Measurements from ENCODE around the gene ADGRG1. TPM values are rescaled to one million over a fixed set of nuclear protein-coding genes. Genes with fewer than 3 reads are reported as not detected.

The ADGRG1 gene
- total RNA-seq (ENCODE audit: low replicate concordance), result 41.1 and 61.0 TPM in 2 replicates
- long read RNA-seq, partial matches to known transcripts, result 4 of 5 reads
- long read RNA-seq, other reads (novel, unspliced or antisense), result 1 of 5 reads

DNA sequence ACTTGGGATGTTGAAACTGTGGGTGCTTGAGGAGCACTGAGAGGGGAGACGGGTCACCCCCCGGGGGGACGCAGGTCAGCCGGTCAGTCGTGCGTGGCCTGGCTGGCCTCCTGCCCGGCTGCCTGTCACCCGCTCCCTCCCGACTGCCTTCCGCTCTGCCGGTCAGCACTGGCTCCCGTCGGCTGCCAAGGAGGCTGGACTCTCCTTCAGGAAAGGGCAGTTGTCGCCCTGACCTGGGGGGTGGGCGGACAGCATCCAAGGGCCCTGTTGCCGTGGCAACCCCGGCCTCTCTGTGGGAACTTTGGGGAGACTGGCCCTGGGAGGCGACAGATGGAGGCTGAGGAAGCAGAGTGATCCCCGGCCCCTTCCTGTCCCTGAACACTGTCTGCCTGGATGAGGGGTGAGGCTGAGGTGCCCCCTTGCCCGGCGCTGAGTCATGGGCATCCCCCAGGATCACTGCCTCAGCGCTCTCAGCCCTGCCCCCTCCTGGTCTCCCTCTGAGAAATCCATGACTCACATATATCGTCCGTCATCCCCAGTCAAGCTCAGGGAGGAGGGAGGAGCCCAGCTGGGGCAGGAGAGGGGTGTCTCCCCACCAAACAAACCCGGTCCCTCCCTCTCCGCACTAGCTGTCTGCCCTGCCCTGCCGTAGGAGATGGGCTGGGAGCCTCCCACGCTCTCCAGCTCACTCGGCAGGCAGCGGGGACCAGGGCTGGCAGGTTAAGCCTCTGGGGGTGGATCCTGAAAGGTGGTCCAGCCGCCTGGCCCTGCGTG is at the start of gene ADGRG1:
Gene ADGRG1, plus strand, starts transcription at position 623 of the 774 bp plus-strand sequence. CDS start 21,658 bp downstream, outside the sequence.
- DNase-seq (ENCODE audit: extremely low spot score, unreplicated experiment), result no peak
- H3K27ac Mint-ChIP-seq, result peak within 1 kb of the TSS; percentile 83

DNA sequence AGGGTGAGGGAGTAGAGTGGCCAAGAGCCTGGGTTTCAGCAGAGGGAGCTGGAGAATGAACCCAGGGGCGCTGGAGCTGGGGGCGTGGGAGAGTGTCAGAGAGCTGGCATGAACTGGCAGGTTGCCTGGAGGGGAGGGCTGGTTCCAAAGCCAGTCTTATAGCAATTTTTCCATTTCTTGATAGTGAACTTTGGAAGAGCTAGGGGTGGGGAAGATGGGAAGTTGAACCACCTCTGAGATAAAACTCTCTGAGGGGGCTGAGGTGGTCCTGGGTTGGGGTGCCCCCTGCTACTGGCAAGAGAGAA is 49.1 kb upstream of the ADGRG1 start:
- H3K4me3 Mint-ChIP-seq, result no peak overlapping the region
- DNase-seq (ENCODE audit: extremely low spot score, unreplicated experiment), result peak; percentile 27
- no peaks in the 10 kb centered on the region for H3K36me3 Mint-ChIP-seq
- H3K4me1 Mint-ChIP-seq (ENCODE audit: unreplicated experiment), result peaks cover 16% of the 10 kb centered on the region
- TF ChIP-seq, protein P1, sequence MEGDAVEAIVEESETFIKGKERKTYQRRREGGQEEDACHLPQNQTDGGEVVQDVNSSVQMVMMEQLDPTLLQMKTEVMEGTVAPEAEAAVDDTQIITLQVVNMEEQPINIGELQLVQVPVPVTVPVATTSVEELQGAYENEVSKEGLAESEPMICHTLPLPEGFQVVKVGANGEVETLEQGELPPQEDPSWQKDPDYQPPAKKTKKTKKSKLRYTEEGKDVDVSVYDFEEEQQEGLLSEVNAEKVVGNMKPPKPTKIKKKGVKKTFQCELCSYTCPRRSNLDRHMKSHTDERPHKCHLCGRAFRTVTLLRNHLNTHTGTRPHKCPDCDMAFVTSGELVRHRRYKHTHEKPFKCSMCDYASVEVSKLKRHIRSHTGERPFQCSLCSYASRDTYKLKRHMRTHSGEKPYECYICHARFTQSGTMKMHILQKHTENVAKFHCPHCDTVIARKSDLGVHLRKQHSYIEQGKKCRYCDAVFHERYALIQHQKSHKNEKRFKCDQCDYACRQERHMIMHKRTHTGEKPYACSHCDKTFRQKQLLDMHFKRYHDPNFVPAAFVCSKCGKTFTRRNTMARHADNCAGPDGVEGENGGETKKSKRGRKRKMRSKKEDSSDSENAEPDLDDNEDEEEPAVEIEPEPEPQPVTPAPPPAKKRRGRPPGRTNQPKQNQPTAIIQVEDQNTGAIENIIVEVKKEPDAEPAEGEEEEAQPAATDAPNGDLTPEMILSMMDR (conservative IDR thresholded peaks at IDR 0.05), result no peak
- H3K27ac Mint-ChIP-seq, result no peak overlapping the region
- no peaks in the 10 kb centered on the region for H3K9me3 Mint-ChIP-seq
- peaks cover 20% of the 10 kb centered on the region for H3K27me3 Mint-ChIP-seq

More for the DNA sequence above, at the start of gene ADGRG1:
- Mint-ChIP-seq H3K9me3 (no peaks in the 10 kb centered on the region), H3K4me3 (peak within 1 kb of the TSS; percentile 76), H3K36me3 (no peaks in the 10 kb centered on the region), H3K4me1 (ENCODE audit: unreplicated experiment) (peaks cover 50% of the 10 kb centered on the region), H3K27me3 (peaks cover 3% of the 10 kb centered on the region)
- TF ChIP-seq, protein P1 (conservative IDR thresholded peaks at IDR 0.05), result peak; percentile 25

DNA sequence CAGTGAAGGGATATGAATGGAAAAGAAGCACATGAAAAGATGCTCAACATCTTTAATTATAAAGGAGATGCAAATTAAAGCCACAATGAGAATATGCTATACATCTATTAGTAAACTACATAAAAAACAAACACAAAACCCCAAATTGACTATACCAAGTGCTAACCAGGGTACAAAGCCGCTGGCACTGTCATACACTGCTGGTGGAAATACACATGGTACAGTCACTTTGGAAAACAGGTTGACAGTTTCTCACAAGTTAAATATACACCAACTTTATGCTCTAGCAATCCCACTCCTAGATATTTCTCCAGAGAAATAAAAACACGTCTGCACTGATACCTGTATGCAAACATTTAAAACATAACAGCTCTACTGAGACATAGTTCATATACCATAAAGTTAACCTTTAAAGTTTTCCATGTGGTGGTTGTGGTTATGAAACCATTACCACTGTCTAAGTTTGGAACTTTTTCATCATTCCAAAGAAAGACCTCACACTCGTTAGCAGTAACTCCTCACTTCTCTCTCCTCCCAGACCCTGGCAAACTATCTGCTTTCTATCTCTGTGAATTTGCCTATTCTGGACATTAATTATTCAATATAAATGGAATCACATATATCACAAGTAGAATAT is 43.3 kb upstream of the ADGRG1 start:
- Mint-ChIP-seq H3K27ac (no peak overlapping the region), H3K4me1 (ENCODE audit: unreplicated experiment) (no peaks in the 10 kb centered on the region), H3K36me3 (no peaks in the 10 kb centered on the region), H3K4me3 (no peak overlapping the region), H3K27me3 (peaks cover 18% of the 10 kb centered on the region), H3K9me3 (no peaks in the 10 kb centered on the region)
- TF ChIP-seq, protein P1 (conservative IDR thresholded peaks at IDR 0.05), result no peak
- DNase-seq (ENCODE audit: extremely low spot score, unreplicated experiment), result no peak

DNA sequence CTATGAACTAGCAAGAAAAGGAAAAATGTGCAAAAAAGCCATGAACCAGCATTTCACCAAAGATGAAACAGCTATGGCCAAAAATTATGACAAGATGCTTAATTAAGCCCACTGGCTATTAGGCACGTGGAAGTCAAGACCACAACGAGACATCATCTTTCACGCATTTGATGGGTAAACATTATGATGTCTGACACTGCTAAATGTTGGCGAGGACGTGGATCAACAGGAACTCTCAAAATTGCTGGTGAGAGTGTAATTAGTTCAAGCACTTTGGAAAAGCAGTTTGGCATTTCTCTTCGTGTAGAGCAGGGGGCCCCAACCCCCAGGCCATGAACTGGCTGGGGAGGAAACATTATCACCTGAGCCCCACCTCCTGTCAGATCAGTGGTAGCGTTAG is 39.6 kb upstream of the ADGRG1 start:
- no peaks in the 10 kb centered on the region for H3K36me3 Mint-ChIP-seq
- TF ChIP-seq, protein P1 (conservative IDR thresholded peaks at IDR 0.05), result no peak
- H3K4me1 Mint-ChIP-seq (ENCODE audit: unreplicated experiment), result peaks cover 6% of the 10 kb centered on the region
- peaks cover 12% of the 10 kb centered on the region for H3K27me3 Mint-ChIP-seq
- H3K4me3 Mint-ChIP-seq, result no peak overlapping the region
- H3K9me3 Mint-ChIP-seq, result no peaks in the 10 kb centered on the region
- no peak for DNase-seq (ENCODE audit: extremely low spot score, unreplicated experiment)
- no peak overlapping the region for H3K27ac Mint-ChIP-seq

- TF ChIP-seq, protein P1 (conservative IDR thresholded peaks at IDR 0.05), result no peak
- H3K9me3 Mint-ChIP-seq, result no peaks in the 10 kb centered on the region
- no peak for DNase-seq (ENCODE audit: extremely low spot score, unreplicated experiment)
- H3K4me3 Mint-ChIP-seq, result no peak overlapping the region
- no peaks in the 10 kb centered on the region for H3K36me3 Mint-ChIP-seq
- H3K27me3 Mint-ChIP-seq, result peaks cover 8% of the 10 kb centered on the region
- H3K27ac Mint-ChIP-seq, result no peak overlapping the region
- peaks cover 6% of the 10 kb centered on the region for H3K4me1 Mint-ChIP-seq (ENCODE audit: unreplicated experiment)
These were observed 39.1 kb upstream of the ADGRG1 start for GRCh38 chr16:57589374-57589773.
